ENCODE data around the gene VPS39.

VPS39 gene

GRCh38 chr15:42156243-42156922 lies 51.7 kb downstream of the VPS39 start, which contains the start of gene PLA2G4F:
PLA2G4F (minus strand) TSS chr15:42156636; CDS start chr15:42156549, 87 bp downstream.
- DNase-seq: no peak

DNA sequence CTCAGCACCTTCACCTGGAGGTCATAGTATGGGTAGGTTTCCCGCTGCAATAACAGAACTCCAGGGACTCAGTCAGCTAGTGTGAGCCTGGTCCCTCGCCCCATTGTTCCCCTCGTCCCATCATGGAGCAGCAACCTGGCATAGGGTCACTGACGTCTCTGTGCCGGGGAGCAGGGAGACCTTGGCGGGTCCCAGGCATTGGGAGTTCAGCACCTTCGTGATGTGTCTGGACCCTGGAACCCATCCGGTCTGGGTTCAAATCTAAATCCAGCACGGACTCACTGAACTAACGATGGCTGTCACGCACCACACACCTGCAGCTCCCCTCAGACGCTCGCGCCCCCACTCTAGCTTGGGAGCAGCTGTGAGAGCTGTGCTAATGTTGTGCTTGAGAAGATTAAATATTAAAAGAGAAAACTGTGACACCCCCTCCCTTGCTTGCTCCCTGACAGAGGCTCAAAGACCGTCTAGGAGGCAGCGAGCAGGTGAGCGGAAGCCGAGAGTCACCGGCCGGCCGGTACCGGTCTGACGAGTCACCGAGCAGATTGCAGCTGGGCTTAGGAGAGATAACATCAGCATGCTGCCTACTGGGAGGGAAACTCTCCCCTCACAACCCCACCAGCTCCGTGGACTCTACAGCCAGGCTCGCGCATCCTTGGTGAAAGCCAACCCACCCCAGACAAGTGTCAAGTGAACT lies 52.4 kb downstream of the VPS39 start:
- no peak for DNase-seq

GRCh38 chr15:42154956-42155355 lies 53.1 kb downstream of the VPS39 start:
- DNase-seq: no peak

GRCh38 chr15:42154212-42154941 lies 53.7 kb downstream of the VPS39 start:
- DNase-seq: no peak

GRCh38 chr15:42153874-42154211 lies 54.3 kb downstream of the VPS39 start:
- DNase-seq: no peak

DNA sequence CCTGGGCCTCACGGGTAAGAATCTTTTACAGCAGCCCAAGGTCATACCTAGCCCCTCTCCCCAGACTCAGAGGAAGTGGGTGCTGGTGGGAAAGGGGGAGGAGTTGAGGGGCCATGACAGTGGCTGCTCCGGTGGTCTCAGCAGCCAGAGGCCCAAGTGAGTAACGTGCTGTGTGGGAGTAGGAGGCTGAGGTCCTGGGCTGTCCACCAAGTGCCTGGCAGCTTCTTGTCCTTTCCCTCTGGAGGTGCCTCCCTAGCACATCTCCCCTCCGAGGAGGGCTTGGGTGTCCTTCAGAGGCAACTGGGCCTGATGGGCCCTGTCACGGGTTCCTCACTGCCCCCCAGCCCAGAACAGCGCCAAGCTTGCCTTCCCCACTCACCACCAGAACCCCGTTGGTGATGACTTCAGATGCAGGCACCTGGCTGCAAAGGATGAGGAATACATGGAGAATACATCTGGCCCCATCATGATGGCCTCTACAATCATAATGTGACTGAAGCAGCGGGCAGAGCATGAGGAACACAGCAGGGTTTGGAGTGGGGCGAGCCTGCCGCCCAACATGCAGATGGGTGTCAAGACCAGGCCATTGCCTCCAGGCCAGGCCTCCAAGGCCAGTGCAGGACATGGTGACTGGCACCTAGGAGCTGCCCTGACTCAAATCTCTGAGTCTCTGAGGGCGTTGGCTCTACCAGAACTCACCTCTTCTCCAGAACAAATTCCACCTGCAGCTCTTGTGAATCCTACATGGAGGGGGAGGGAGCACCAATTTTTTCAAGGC lies 55.0 kb downstream of the VPS39 start:
- DNase-seq: no peak

DNA sequence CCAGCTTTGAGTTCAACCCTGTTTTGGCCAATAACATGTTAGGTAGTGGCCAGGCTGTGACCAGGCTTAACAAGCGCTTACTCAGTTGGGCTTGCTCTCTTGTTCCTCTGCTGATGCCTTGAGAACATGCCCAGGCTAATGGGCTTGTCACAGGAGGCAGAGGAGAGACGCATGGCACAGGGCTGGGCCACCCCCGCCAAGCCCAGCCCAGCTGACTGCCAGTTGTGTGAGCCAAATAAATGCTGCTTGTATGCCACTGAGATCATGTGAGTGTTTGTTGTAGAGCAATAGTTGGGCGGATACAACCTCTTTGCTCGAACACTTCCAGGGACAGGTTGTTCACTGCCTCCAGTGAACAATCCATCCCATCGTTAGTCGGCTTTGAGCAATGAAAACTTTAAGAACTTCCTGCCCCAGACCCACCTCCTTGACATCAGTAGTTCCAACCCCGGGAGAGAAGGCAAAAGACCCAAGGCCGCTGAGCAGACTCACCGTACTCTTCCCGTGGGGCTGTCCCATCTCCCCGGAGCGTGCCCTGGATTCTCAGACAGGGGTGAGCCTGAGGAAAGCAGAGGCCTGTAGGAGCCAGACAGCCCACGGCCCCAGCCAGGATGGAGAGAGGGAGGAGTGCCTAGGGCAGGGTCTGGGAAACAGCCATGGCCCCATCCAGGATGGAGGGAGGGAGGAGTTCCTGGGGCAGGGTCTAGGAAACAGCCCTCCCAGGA lies 55.7 kb downstream of the VPS39 start:
- DNase-seq: no peak

GRCh38 chr15:42151736-42152135 lies 56.4 kb downstream of the VPS39 start:
- no peak for DNase-seq

DNA sequence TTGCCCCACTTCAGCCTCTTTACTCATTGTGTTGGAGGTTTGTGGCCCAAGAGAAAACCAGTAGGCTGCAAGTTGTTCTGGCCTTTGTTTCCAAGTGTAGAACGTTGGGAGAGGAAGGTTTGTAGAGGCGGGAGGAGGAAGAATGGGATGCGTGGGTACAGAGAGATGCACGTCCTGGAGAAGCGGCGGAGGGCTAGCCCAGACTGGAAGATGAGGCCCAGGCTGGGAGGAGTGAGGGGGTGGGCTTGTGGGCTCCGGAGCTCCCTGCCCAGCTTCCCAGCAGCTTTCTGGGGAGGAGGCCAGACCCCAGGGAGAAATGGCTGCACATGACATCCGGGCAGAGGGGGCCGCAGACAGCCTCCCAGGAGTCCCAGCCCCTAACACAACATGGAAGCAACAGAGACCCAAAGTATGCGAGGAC lies 57.0 kb downstream of the VPS39 start:
- no peak for DNase-seq

- no peak for DNase-seq
These were observed 57.7 kb downstream of the VPS39 start for GRCh38 chr15:42150219-42150970.

DNA sequence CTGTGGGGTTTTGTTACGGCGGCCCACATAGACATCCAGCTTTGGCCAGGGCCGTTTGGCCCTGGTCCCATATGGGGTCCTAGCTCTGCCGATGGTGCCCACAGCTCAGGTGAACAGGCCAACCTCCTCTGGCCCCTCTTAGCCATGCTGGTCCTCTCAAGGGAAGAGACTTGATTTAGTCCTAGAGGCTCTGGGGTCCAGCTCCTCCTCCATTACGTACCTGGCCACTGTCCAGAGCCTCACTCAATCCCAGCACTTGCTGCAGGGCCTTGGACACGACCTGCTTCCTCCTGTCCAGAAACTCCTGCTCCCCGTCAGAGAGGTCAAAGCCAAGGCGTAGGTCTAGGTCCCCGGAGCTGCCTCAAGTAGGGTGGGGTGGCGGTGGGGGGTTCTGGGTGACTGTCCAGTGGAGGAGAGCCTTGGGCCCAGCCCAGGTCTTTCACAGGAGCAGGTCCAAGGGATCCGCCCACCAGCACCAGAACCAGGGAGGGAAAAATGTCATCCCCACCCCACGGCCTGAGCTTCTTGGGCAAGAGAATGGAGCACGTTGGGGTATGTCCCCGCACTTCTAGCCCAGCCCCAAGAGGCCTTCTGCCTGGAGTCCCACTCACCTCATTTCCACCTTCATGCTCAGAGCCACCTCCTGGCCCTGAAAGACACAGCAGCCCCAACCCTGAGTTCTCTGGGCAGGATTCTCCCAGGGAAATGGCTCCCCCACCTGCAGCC lies 58.4 kb downstream of the VPS39 start:
- no peak for DNase-seq

GRCh38 chr15:42148808-42149492 lies 59.2 kb downstream of the VPS39 start:
- DNase-seq: no peak

DNA sequence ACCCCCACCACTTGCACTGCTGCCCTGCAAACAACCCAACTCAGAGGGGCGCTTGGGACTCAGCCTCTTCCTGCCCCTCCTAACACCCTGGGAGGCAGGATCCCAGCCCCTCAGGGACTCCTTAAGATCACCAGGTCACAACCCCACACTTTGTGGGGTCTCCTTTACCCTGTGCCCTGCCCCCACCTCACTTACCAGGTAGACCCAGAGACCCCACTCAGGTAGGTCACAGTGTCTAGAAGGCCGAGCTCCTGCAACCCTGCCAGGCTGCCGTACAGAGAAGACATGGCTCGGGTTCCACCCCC lies 60.7 kb downstream of the VPS39 start:
- DNase-seq: no peak

DNA sequence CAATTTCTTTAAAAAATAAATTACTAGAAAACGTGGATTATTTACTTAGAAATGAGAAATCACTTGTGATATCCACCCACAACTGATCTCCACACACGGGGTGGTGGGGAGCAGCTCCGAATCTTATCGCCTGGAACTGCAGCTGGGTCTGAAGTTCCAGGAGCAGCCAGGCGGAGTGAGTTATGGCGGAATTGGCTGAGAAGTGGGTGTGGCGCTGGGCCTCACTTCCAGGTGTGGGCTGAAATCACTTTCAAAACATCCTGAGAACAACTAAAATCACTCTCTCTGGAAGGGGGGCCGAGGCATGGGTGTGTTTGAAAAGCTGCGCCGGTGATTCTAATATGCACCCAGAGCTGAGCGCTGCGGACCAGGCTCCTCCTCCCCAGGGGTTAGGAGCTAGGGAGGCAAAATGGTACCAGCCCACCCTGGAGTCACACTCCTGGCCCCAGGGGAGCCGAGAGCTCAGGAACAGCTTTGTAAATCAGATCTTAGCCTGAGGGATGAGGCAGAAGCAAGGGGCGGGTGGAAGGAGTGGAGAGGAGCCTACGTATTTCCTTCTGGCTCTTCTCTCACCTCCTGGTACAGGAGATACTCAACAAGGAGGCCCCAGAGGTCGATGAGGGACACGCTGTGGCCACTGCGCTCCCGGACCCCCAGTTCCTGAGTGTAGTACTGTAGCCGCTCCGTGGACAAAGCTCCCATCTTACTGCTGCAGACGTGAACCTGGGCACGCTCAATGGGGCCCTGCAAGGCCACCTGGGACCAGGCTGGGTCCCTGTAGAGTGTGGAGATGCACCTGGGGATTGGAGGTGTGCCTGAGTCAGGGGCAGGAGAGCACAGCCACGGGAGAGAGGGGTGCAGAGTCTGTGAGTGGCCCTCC lies 61.3 kb downstream of the VPS39 start:
- DNase-seq: no peak

DNA sequence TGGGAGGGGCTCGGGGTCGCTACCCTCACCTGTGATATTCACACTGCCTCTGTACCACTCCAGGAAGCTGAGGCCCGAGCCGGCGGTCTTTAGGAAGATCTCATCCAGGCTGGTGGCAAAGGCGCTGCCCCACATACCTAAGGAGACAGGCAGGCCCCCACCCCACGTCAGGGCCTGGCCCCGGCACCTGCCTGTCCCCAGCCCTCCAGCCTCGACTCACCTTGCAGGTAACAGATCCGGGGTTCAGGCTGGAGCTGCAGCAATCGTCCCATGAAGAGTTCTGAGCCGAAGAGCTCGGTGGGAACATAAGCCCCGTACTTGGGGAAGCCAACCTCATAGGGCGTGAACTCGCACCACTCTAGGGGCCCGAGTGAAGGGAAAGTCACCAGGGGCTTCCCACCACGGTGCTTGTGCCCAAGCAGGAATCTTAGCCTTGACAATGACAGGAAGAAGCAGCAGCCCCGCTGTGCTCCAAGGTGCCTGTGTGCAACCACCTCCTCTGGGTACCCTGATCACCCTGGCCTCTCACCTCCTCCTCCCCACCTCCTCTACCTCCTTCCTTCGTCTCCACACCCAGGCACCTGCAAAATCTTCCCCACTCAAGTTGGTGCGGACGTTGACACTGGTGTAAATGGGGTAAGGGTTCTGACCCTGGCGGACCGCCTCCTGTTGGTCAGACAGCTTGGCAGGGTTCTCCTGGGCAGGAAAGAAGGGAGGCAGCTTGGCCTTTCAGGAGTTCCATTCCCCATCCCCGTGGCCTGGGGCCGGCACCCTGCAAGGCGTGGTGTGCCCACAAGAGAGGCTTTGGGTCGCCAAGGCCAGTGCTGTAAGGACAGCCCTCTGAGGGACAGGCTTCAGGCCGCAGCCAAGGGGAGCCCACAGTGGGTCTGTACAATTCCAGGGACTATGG lies 62.3 kb downstream of the VPS39 start:
- DNase-seq: no peak

DNA sequence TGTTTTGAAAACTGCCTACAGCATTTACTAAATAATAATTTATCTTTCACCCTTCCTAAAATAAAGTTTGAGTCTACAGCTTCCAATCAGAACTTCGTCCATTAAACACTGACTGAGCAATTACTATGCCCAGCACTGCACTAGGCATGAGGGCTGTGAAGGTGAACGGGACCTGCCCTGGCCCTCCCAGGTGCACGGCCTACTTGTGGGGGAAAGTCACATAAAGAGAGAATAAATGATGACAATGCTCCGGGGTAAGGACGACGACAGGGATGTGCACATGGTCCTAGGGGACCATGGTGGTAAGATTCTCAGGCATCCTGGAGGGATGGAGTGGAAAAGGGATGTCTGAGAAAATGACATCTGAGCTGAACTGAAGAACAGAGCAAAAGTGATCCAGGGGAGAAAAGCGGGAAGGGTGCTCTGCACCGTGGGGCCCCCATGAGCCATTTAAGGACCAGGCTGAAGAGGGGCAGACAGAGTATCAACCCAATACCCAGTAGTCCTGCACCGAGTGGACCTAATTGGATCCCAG lies 63.2 kb downstream of the VPS39 start:
- no peak for DNase-seq

GRCh38 chr15:42143866-42144625 lies 64.1 kb downstream of the VPS39 start:
- DNase-seq: no peak
